ENCODE measurements around the gene ARID3C.

Gene ARID3C

GRCh38 chr9:34578241-34579103, 50.4 kb downstream of the ARID3C start:
- in situ Hi-C loops (cut with HindIII; ENCODE audit: low sequenced_read_pairs) = loop anchor here (10.0 to 25.0 kb wide), 2 partner anchors 74 to 141 kb away; no protein-coding TSS in a partner anchor

- in situ Hi-C loops (cut with HindIII; ENCODE audit: low sequenced_read_pairs) = loop anchor here (10.0 to 25.0 kb wide), 2 partner anchors 73 to 140 kb away; no protein-coding TSS in a partner anchor
Observed at GRCh38 chr9:34577400-34578240, 51.2 kb downstream of the ARID3C start.

DNA sequence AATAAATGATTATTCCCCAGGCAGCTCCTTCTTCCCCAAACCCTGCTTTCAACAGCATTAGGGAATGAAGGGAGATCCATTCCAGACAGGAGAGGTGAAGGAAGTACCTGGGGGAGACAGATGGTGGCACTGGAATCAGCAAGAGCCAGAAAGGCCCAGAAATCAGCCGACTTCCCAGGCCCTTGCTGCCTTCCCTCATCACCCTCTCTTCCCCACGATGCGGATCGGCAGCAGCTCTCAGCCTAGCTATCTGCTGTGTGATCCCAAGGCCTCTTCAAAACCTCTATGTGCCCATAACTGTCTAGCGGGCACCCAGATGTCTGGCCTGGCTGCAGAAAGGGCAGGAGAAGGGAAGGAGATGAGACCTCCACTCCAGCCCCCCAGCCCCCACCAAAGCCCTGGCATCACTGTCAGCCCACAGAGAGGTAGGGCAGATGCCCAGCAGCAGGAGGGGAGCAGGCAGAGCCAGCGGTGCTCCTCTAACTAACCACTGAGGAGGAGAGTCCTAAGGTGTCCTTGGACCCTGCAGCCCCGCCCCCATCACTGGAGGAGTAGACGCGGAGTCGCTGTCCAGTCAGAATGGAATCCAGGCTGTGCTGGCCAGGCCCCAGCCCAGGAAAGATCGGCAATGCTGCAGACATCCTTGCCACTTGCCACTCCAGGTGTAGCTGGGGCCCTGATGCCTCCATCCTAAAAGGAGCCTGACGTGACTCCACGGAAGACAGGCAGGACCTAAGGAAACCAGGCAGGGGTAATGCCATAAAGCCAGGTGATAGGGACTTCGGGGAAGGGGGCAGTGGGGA, 52.1 kb downstream of the ARID3C start:
- in situ Hi-C loops (cut with HindIII; ENCODE audit: low sequenced_read_pairs) = loop anchor here (10.0 to 25.0 kb wide), 2 partner anchors 72 to 139 kb away; no protein-coding TSS in a partner anchor

DNA sequence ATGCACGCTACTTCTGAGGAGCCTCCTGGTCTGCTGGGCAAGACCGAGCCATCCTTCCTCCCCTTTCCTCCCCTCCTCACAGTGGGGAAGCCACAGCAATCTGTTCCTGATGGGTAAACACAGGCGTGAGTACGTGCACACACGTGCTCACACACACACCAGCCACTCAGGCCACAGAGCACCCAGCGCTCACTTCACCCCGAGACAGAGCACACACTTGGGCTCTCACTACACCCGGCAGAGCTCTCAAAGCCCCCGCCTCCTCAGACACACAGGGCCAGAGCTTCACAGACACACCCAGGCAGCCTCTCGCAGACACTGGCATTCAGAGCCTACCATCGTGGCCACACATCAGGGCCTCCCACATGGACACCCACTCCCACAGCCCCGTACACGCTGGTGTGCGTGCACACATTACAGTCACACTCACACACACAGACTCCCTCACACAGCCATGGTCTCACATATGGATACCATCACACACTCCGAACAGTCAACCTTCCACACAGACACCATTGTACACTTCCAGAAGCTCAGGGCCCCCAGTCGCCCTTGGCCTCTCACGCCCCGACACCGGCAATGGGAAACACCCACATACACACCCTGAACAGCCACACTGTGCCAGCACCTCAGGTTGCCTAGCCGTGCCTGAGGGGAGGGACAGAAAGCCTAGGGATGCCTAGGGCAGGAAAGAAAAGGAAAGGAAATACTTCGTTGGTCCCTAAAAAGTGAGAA, 52.8 kb downstream of the ARID3C start:
- in situ Hi-C loops (cut with HindIII; ENCODE audit: low sequenced_read_pairs) = loop anchor here (10.0 to 25.0 kb wide), 2 partner anchors 71 to 139 kb away; no protein-coding TSS in a partner anchor

DNA sequence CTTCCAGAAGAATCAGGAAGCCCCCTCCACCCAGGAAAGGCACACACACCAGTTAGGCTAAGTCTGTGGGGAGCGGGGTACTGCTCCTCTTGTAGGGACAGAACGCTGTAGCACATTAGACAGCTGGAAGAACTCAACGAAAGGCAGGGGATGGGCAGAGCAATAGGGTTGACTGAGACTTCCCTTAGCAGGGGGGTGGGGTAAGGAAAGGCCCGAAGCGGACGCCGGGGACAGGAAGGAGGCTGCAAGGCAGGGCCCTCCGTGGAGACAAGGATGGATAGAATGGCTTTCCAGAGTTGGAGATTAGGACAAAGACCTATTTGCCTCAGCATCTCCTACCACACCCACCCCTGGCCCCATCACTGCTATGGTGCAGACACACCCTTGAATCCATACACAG, 53.6 kb downstream of the ARID3C start:
- in situ Hi-C loops (cut with HindIII; ENCODE audit: low sequenced_read_pairs) = loop anchor here (10.0 to 25.0 kb wide), 2 partner anchors 70 to 138 kb away; no protein-coding TSS in a partner anchor

GRCh38 chr9:34574571-34574970, 54.3 kb downstream of the ARID3C start:
- in situ Hi-C loops (cut with HindIII; ENCODE audit: low sequenced_read_pairs) = loop anchor here (10.0 kb wide), 1 partner anchor 70 kb away; no protein-coding TSS in a partner anchor

- in situ Hi-C loops (cut with HindIII; ENCODE audit: low sequenced_read_pairs) = loop anchor here (10.0 kb wide), 1 partner anchor 69 kb away; no protein-coding TSS in a partner anchor
Observed at GRCh38 chr9:34573599-34574325, 55.1 kb downstream of the ARID3C start.

- in situ Hi-C loops (cut with HindIII; ENCODE audit: low sequenced_read_pairs) = loop anchor here (10.0 kb wide), 1 partner anchor 68 kb away; no protein-coding TSS in a partner anchor
Observed at GRCh38 chr9:34572628-34573027, 56.2 kb downstream of the ARID3C start.

GRCh38 chr9:34572092-34572491, 56.8 kb downstream of the ARID3C start:
- in situ Hi-C loops (cut with HindIII; ENCODE audit: low sequenced_read_pairs) = loop anchor here (10.0 kb wide), 1 partner anchor 67 kb away; no protein-coding TSS in a partner anchor

GRCh38 chr9:34571481-34571810, 57.4 kb downstream of the ARID3C start:
- in situ Hi-C loops (cut with HindIII; ENCODE audit: low sequenced_read_pairs) = loop anchor here (10.0 kb wide), 1 partner anchor 67 kb away; no protein-coding TSS in a partner anchor
